Measurements from ENCODE around the gene APOA4.

APOA4 gene

DNA sequence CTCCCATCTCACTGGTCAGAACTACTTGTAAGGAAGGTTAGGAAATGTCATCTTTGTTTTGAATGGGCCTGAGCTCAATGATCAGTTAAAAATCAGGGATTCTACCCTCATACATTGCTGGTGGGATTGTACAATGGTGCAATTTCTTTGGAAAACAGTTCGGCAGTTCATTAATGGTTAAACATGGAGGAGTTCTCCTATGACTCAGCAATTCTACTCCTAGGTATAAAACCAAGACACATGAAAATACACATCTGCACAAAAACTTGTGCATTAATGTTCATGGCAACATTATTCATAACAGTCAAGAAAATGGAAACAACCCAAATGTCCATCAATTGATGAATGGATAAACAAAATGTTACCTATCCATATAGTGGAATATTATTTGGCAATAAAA, 26.6 kb downstream of the APOA4 start:
- no peak for DNase-seq

- DNase-seq: no peak
Observed at GRCh38 chr11:116794851-116795250, 28.3 kb downstream of the APOA4 start.

DNA sequence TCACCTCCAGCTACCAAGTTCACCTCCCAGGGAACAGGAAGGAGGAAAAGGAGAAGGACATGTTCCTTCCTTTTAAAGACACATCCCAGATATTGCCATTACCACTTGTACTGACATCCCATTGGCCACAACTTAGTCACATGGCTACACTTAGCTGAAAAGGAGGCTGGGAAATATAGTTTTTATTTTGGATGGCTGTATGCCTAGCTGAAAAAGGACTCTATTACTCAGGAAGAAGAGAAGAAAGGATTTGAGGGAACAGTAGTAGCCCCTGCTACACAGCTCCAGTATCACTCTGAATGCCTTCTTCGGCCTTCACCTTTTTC, 29.4 kb downstream of the APOA4 start:
- no peak for DNase-seq

GRCh38 chr11:116792869-116793771, 30.0 kb downstream of the APOA4 start:
- no peak for DNase-seq

DNA sequence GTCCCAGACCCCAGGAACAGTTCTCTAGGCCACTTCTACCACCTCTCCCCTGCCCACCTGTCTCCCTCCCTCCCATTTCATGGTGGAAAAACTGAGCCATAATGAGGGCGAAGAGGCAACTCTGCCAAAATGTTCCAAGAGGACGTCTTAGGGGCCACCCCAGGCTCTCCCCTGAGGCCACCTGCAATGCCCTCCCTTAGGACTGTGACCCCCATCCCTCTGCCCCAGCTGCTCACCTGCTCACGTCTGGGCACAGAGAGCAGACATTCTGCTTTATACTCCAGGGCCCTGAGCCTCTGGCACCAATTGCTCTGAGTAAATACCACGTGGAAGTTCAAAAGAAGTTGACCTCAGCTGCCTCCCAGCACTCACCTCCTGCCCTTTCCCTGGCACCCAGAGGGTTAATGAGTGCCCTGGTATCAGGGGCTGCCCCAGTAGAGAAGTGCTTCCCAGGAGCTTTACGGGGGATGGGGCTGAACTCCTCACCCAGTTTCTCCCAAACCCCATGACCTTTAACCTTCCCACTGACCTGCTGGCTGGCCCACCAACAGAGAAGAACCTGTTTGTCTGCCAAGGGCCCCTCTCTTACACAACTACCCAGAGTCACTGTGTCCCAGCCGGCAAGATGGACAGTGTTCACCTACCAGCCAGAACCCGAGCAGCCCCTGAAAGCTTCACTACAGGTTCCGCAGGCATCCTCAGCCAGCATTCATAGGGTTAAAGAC, 30.8 kb downstream of the APOA4 start:
- DNase-seq: no peak

- DNase-seq: no peak
Observed at GRCh38 chr11:116791813-116792143, 31.3 kb downstream of the APOA4 start, which contains the start of gene APOA5. Gene APOA5 (minus strand): TSS chr11:116791879. CDS start chr11:116791860, 19 bp downstream.

GRCh38 chr11:116791002-116791812, 31.9 kb downstream of the APOA4 start:
- DNase-seq: peak; percentile 72

DNA sequence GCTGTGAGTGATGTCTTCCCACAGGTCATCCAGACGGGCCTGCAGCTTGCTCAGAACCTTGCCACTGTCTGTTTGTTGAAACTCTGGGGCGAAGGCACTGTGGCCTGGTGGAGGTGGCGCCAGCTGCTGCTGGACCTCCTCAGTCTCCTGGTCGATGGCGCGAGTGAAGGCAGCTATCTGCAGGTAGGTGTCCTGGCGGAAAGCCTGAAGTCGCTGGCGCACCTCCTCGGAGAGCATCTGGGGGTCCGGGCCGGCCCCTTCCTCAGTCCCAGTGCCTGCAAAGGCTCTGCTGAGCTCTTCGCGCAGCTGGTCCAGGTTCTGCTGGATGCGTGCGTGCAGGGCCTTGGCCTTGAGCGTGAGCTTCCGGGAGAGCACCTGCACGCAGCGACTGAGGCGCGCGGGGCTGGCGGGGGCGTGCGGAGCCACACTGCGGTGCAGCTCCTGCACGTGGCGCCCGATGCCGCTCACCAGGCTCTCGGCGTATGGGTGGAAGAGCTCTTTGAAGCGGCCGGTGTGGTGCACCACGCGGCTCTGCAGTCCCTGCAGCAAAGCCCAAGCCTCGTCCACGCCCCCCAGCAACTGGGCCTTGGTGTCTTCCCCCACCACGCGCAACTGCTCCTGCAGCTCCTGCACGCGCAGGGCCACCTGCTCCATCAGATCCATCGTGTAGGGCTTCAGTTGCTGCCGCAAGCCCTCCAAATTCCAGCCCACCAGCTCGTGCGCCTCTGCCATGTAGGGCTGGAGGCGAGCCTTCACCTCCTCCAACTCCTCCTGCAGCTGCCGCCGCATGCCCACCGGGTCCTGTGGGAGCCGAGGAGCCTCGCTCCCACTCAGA, 32.7 kb downstream of the APOA4 start:
- DNase-seq: no peak

DNA sequence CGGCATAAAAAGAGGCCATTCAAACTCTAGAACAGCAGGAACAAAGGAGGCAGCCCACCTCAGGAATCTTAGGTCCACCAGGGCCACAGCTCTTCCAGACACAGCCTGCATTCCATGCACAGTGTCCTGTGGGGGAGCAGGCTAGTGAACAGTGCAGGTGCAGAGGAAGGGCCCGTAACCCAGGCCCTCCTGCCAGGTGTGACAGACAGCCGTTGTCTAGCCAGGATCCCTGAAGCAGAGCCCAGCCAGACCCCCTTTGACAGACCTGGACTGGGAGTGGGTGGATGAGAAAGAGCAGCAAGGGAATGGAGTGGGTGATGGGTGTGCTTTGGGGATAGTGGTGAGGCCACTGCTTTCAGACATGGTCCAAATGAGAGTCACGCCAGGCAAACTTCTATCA, 34.1 kb downstream of the APOA4 start:
- no peak for DNase-seq

DNA sequence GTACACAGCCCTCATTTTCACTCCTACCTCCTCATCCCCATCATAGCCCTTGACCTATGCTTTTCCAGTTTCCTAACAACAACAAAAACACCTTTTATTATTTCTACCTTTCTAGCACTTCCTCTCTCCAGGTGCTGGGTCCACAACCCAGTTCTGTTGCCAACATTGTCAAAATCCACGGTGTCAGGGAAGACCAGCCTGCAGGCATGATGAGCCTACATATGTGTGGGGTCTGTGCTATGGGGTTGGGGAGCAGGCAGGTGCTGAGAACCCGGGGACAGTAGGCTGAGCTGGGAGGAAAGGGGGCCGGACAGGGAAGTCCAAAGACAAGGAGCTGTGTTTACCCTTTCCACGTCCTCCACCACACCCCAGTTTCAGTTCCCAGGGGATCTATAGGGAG, 34.6 kb downstream of the APOA4 start:
- no peak for DNase-seq

- DNase-seq: peak; percentile 80
Observed at GRCh38 chr11:116787786-116788486, 35.2 kb downstream of the APOA4 start, which contains the start of gene ZPR1. Gene ZPR1 (minus strand): TSS chr11:116788023. CDS start chr11:116787990, 33 bp downstream.

DNA sequence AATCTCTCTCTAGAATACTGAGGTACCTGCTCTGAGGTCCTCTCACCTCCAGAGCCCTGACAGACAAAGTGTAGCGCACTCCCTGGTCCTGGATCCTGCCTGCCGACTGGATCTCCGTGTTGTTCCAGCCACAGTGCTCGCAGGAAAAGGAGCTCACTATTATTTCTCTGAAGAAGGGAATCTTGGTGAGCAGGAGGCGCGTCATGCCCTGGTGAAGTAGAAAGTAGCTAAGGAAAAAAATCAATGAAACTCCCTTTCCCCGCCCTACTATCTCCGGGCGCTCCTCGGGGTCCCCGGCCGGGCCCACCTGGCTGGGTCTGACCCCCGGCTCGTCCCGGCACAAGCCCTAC, 35.7 kb downstream of the APOA4 start:
- no peak for DNase-seq

DNA sequence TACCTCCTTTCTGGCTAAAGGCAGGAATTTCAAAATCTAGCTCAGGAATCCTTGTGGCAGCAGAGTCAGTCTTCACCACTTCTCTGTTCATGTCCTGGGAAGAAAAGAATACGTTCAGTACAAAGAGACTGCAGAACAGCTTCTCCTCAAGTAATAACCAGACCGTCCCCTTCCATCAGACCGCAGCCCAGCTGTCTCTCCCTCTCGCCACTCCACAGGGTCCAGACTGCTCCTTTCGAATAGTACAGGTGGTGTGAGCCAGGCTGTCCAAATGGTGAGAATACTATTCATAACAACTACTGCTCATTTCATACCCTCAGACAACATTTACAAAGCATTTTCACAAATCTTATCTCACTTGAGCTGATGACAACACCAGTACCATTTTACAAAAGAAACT, 36.1 kb downstream of the APOA4 start:
- DNase-seq: no peak

DNA sequence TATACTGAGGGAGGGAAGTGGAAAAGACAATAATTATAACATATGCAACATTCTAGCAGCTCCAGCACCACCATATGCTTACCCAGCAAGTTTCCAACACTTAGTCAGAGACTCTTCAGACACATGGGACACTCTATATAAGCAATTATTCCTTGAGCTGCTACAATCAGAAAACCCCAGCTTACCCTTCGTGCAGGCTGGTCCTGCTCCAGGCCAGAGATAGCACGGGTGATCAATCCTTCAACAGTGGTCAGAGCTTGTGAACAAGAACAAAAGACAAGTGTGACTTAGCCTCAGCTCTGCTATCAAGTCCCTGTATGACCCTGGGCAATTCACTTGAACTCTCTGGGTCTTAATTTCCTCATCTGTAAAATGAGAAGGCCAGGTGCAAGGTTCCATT, 36.8 kb downstream of the APOA4 start:
- DNase-seq: no peak

DNA sequence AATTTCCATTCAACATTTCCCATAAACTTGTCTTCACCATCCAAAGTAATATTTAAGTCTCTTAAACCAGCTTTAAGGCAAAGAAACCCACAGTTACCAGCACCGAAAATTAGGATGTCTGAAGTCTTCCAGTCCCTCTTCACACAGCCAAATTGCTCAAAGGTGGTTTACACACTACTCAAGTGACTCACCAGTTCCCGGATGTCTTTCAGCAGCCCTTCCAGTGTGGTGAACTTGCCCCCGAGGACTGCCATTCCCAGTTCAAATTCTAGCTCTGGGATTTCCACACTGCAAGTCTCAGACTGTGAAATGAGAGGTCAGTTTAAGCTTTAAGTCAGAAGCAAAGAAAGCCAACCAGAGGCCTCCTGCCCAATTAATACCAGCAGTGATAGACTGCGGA, 40.4 kb downstream of the APOA4 start:
- DNase-seq: no peak

DNA sequence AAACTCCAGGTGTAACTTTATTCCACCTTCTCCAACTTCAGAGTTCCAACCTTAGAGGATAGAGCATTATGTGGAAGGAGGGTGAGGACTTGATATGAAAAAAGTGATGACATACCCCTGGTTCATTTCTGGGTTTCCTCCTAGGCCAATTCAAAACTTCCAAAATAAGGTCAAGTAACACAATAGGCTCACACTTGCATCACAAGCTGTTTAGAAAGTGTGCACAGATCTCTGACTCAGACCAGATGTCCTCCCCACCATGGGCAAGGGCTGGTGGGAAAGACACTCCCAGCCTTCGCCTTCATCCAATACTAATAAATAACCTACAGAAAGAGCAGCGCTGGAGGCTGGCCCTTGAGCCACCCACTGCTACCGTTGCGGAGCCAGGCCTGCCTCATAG, 44.5 kb downstream of the APOA4 start:
- DNase-seq: no peak

- no peak for DNase-seq
Observed at GRCh38 chr11:116777056-116777455, 46.0 kb downstream of the APOA4 start.

- DNase-seq: no peak
Observed at GRCh38 chr11:116776522-116776984, 46.6 kb downstream of the APOA4 start.

DNA sequence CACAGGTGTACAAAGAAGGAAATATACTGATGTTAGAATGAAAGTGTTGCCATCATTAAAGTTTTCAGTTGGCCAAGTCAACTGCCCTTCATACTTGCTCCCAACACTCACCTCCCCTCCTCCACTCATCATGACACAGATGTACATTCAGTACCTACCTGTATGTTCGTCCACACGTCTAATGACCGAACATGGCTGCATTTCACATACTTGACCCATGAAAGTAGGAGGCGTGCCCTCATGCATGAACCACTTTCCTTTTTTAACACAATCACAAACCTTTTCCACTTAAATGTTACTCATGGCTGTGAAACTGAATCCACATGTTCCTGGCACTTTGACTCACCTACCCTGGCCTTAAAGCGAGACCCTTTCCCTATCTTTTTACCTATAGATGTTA, 47.1 kb downstream of the APOA4 start:
- no peak for DNase-seq

- DNase-seq: no peak
Observed at GRCh38 chr11:116774661-116775060, 48.4 kb downstream of the APOA4 start.

DNA sequence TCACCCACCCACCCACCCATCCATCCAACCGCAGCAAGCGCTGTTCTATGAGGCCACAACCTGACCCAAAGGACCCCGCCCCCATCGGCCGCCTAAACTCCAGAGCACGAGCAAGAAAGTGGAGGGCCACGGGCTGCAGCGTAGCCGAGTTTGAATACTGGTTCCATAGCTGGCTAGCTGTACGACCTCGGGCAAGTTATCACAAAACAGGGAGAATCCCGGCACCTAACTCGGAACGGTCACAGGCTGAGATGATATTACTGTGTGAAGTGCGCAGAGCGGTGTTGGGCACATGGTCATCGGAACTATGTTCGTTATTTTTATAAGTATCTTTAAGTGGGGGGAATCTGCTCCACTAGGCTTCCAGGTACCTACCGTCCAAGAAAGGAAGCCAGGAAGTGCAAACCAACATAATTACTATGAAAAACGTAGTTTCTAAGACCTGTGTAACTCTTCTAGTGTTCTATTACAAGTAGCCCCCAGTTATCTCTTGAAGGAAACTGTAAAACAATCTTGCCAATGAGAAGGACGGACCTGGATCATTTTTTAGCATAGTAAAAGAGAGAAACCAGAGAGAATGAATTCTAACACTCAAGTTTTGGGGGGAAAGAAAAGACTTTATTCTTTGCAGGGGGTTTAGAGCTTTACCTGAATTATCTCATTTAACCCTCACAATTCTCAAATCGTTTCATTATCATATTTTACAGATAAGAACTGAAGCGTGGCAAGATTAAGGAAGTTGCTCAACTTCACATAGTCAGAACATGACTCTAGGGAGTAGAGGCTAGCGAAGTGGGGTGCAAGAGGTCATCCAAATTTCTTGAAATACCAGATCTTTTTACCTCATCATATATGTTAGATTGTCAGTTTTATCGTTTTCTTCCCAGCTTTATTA, 49.7 kb downstream of the APOA4 start:
- no peak for DNase-seq

Measured in stimulated activated naive CD4-positive, alpha-beta T cell treated with Interleukin-2 at 50 U/mL for 16 hours (primary cell).